ENCODE measurements around the gene MMAA.
A peak's percentile ranks its signal among the peaks of the same experiment; 100 is the strongest.
"Not testable (repeated sequence)": the region's sequence is repeated elsewhere in the genome, so short reads cannot be mapped to it uniquely, and the experiment has no call there.

The MMAA gene

DNA sequence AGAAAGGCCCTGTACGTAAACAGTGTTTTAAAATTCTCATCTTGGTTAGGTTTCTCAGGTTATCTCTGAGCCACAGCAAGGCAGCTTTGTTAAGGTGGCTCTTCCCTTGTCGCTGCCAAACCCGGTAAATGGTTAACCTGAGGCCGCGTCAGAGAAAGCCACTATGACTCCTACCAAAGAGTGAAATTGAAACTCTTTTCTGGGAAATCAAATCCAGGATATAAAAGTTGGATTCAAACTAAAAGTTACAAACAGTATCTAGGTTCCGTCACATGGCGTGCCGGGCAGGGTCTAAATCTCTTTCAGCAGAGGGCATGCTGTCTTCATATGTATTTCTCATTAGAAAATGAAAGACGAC, 433 bp downstream of the MMAA start:
- TF ChIP-seq, protein P1, sequence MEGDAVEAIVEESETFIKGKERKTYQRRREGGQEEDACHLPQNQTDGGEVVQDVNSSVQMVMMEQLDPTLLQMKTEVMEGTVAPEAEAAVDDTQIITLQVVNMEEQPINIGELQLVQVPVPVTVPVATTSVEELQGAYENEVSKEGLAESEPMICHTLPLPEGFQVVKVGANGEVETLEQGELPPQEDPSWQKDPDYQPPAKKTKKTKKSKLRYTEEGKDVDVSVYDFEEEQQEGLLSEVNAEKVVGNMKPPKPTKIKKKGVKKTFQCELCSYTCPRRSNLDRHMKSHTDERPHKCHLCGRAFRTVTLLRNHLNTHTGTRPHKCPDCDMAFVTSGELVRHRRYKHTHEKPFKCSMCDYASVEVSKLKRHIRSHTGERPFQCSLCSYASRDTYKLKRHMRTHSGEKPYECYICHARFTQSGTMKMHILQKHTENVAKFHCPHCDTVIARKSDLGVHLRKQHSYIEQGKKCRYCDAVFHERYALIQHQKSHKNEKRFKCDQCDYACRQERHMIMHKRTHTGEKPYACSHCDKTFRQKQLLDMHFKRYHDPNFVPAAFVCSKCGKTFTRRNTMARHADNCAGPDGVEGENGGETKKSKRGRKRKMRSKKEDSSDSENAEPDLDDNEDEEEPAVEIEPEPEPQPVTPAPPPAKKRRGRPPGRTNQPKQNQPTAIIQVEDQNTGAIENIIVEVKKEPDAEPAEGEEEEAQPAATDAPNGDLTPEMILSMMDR (IDR thresholded peaks at IDR 0.05; ENCODE audit: borderline replicate concordance, insufficient read depth, low read depth, low read length) = no peak
- peak overlapping the region; percentile 77 for H3K4me3 ChIP-seq (ENCODE audit: low read depth, low read length)

DNA sequence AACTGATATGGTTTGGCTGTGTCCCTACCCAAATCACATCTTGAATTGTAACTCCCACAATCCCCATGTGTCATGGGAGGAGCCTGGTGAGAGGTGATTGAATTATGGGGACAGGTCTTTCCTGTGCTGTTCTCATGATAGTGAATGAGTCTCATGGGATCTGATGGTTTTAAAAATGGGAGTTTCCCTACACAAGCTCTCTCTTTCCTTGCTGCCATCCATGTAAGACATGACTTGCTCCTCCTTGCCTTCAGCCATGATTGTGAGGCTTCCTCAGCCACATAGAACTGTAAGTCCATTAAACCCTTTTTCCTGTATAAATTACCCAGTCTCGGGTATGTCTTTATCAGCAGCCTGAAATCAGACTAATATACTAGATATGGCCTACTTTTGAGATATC, 2.9 kb downstream of the MMAA start:
- H3K4me3 ChIP-seq (ENCODE audit: low read depth, low read length) = not testable (repeated sequence)

DNA sequence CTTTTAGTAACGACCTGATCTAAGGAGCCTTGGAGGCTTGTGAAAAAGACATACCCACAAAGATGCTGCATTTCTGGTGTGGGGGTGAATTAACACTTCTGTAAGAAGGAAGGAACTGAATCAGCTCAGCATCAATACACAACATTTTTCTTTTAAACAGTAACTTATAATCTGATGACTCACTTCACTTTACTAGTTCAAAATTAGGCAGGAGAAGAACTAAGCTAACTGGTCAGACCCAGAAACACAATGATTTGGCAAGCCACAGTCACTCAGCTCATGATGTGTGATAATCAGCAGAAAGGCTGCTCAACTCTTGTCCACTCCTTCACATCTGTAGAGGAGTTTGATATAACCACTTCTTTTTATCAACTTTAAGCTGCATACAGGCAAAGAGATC, 4.6 kb downstream of the MMAA start:
- TF ChIP-seq, protein P1 (IDR thresholded peaks at IDR 0.05; ENCODE audit: borderline replicate concordance, insufficient read depth, low read depth, low read length) = no peak
- no peak overlapping the region for H3K4me3 ChIP-seq (ENCODE audit: low read depth, low read length)

DNA sequence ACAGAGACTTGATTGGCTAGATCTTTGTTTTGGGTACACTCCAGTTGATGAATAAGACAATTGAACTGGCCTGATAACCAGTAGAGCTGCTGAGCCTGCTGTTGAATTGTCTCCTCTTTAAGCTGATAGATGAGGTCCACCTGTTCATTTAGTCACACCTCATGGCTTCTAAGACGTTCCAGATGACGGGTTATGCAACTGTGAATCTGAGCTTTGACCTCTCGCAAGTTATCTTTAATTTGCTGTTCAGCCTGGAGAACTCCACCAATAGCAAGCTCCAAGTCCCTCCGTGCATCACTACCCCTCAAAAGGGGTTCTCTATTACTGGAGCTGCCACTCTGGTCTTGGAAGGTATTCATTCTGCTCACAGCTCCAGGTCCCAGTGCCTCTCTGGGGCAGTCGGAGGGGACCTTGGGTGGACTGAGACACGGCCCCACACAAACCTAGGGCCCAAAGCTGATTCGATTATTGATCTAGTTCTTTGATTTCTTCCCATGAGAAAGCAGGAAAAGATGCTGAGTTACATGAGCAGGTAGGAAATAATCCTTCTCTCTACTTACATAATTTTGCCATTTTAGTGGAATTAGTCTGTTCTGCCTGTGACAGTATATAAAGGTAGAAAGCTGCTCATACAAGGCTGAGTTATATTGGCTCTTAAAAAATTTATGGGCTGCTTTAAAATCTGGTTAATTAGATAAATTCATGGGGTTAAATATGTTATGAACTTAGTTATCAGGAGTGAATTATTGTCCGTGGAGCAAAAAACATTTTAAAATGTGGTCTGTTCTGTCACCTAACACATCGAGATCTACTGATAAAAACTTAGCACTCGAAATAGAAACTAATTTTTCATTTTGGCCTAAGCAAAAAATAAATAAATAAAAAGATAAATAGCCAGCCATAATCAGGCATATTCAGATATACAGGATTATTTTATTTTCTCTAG, 6.8 kb downstream of the MMAA start:
- H3K4me3 ChIP-seq (ENCODE audit: low read depth, low read length) = no peak overlapping the region
- TF ChIP-seq, protein P1 (IDR thresholded peaks at IDR 0.05; ENCODE audit: borderline replicate concordance, insufficient read depth, low read depth, low read length) = no peak

DNA sequence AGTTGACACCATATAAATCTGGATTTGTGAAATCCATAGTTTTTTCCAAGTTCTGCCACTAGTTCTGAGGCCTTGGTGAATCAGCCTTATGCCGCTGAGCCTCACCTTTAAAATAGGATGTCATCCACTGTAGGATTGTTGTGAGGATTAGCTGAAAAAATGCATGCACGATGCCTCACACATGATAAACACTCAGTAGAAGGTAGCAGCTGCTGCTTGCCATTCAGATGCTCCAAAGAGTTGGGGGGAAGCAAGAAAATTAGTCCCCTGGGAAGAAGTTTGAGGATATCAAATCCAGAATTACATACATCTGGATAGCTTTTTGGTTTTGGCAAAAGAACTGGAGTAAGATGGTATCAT, 7.4 kb downstream of the MMAA start:
- TF ChIP-seq, protein P1 (IDR thresholded peaks at IDR 0.05; ENCODE audit: borderline replicate concordance, insufficient read depth, low read depth, low read length) = no peak
- no peak overlapping the region for H3K4me3 ChIP-seq (ENCODE audit: low read depth, low read length)

DNA sequence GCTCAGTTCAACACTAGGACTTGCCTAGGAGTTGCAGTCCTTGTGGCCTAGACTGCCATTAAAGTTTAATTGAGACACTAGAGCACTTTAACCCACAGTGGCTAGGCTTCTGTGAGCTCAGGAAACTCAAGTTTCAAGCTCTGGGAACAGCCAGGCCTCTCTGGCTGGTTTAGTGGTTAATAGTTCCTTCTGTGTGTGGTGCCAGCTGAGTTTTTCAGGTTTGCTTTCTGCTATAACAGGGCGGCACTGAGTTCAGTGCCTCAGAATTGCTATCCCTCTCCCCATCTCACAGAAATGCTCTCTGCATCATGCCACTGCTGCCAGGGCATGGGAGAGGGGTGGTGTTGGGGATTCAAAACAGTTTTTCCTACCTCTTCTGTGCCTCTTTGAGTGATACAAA, 15.9 kb downstream of the MMAA start:
- TF ChIP-seq, protein P1 (IDR thresholded peaks at IDR 0.05; ENCODE audit: borderline replicate concordance, insufficient read depth, low read depth, low read length) = no peak

DNA sequence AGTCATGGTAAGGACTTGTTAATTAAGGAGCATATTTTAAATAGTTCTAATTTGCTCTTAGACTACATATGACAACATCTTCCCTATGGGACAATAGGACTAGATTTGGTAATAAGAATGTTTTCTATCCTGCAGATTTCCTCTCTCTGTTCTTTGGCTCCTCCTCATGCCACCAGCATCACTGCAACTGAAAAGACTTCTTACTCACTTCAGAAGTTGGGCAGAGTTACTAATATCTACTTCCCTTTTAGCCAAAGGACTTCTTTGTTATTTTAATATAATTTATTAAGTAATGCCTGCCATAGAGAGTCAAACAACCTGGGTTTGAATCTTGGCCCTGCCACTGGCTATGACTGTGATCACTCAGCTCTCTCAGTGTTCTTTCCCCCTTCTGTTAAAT, 16.4 kb downstream of the MMAA start:
- TF ChIP-seq, protein P1 (IDR thresholded peaks at IDR 0.05; ENCODE audit: borderline replicate concordance, insufficient read depth, low read depth, low read length) = no peak

More for the DNA sequence above, 15.9 kb downstream of the MMAA start:
- no peak overlapping the region for H3K4me3 ChIP-seq (ENCODE audit: low read depth, low read length)

More for the DNA sequence above, 16.4 kb downstream of the MMAA start:
- H3K4me3 ChIP-seq (ENCODE audit: low read depth, low read length) = no peak overlapping the region
